ENCODE results near the gene FXN.
"Not testable (repeated sequence)": the region's sequence is repeated elsewhere in the genome, so short reads cannot be mapped to it uniquely, and the experiment has no call there.

The FXN gene

DNA sequence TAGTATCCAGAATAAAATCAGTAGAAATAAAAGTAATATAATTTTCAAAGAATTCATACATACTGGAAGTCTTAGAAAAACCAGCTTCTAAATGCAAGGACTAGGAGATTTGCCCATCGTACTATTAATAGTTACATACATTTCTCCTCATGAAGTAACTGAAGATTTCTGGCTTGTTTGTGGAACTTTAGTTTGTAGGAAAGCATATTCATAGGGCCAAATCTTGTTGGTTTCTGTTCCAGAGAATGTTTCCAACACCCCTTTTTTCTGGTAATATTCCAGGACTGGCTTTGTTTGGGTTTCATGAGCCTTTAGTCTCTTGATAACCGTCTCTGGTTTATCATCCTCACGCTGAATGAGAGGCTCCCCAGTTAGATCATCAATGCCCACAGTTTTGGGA lies 72.2 kb downstream of the FXN start:
- DNase-seq: no peak

- not testable (repeated sequence) for DNase-seq
These were observed 73.2 kb downstream of the FXN start for GRCh38 chr9:69108706-69109105.

DNA sequence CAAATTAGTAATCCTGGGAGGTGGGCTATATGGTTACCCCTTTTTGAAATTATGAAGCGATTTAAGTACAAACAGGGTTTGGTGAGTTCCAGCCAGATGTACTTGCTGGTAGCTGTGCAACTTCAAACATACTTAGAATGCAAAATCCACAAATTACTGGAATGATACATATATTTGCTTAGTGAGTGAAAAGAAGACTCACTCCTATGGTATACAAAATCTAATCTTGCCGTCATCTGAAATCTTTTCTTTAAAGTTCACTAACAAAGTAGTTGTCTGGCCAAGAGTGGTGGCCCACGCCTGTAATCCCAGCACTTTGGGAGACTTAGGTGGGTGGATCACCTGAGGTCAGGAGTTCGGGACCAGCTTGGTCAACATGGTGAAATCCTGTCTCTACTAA lies 73.6 kb downstream of the FXN start:
- DNase-seq: no peak

DNA sequence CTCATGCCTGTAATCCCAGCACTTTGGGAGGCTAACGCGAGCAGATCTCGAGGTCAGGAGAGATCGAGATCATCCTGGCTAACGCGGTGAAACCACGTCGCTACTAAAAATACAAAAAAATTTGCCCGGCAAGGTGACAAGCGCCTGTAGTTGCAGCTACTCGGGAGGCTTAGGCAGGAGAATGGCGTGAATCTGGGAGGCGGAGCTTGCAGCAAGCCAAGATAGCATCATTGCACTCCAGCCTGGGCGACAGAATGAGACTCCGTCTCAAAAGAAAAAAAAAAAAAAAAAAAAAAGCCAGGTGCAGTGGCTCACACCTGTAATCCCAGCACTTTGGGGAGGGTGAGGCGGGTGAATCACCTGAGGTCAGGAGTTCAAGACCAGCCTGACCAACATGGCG lies 77.1 kb downstream of the FXN start:
- not testable (repeated sequence) for DNase-seq

DNA sequence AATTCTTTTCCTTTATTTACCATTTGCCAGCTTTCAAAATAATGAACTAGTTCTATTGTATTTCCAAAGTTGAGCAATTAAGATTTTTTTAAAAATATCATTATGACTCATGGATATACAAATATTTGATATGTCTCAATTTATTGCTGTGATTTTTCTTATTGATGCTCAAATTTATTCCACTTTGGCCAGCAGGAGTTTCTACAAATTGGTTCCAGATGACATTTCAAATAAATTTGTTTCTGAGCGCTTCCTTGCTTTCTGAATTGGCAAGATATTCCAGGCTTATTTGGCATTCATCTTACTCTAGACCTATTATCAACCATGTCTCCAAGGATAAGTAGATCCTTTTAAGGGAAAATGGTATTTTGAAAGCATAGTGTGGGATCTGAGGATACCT lies 80.1 kb downstream of the FXN start:
- DNase-seq: no peak

GRCh38 chr9:69118656-69119055 lies 83.1 kb downstream of the FXN start:
- DNase-seq: no peak

- no peak for DNase-seq
These were observed 85.0 kb downstream of the FXN start for GRCh38 chr9:69120380-69121154.

GRCh38 chr9:69121155-69122081 lies 85.9 kb downstream of the FXN start:
- no peak for DNase-seq

- peak; percentile 21 for DNase-seq
These were observed 86.6 kb downstream of the FXN start for GRCh38 chr9:69122082-69122548.

GRCh38 chr9:69122549-69123141 lies 87.1 kb downstream of the FXN start:
- DNase-seq: no peak

- DNase-seq: no peak
These were observed 95.2 kb downstream of the FXN start for GRCh38 chr9:69130456-69131441.

- DNase-seq: no peak
These were observed 96.1 kb downstream of the FXN start for GRCh38 chr9:69131682-69132081.

- no peak for DNase-seq
These were observed 96.8 kb downstream of the FXN start for GRCh38 chr9:69132361-69132760.

DNA sequence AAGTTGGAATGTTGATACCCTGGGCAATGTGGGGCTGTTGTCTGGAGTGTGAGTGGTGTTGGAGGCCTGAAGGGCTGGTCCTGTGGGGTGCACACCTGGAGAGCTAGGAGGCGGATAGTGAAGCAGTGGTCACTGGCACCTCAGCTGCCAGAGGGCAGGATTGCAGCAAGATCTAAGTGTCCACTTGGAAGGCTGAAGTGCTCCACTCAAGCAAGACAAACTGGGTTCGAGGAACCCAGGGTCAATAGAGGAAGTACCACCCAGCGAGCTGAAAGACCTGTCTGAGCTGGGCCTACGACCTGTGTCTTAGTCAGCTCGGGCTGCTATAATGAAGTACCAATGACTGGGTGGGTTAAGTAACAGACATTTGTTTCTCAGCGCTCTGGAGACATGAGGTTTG lies 98.9 kb downstream of the FXN start:
- no peak for DNase-seq

DNA sequence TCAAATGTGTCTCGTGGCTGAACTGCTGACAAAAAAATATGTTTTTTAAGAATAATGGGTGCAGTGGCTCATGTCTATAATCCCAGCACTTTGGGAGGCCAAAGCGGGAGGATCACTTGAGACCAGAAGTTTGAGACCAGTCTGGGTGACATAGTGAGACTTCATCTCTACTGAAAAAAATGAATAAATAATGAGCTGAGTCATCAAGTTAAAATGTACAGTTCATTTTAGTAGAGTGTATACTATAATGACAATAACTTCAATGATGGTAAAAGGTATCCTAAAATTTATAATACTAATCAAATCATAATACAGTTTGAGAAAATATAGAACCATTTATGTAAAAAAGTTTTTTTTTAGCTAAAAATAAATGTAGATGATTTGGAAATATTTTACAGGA lies 100.6 kb downstream of the FXN start:
- no peak for DNase-seq

DNA sequence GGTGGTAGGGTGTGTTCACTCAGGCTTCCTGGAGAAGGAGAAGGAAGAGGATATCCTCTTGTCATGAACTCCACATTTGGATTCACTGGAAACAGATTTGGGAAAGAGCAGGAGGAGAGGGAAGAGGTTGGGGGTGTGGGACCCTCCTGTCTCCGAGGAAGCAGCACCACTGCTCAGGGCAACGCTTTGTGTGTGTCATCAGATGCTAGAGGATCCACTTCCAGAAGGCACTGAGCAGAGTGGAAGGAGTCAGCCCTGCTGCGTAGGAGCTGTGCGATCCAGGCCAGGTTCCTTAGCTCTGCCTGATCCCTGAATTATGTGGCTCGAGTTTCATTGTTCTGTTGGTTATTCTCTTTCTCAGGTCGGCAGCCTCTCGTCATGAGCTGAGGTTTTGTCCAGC lies 101.2 kb downstream of the FXN start:
- DNase-seq: no peak

GRCh38 chr9:69137311-69137710 lies 101.8 kb downstream of the FXN start:
- DNase-seq: no peak

DNA sequence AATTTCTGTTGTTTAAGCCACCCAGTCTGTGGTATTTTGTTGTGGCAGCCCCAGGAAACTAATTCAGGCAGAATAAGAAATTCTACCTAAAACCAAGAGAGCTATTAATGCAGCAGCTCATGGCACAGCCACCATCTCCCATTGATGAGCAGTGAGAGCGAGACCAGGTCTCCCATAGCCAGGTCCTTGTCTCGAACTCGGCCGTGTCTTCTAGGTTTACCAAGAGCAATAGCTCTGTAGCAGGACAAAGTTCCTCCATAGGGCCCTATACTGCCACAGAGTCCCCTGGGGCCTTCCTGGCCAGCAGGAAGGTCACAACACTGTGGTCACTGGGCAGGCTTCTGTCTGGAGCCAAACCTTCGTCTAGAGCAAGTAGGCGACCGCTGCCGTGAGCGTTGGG lies 104.0 kb downstream of the FXN start:
- DNase-seq: no peak

DNA sequence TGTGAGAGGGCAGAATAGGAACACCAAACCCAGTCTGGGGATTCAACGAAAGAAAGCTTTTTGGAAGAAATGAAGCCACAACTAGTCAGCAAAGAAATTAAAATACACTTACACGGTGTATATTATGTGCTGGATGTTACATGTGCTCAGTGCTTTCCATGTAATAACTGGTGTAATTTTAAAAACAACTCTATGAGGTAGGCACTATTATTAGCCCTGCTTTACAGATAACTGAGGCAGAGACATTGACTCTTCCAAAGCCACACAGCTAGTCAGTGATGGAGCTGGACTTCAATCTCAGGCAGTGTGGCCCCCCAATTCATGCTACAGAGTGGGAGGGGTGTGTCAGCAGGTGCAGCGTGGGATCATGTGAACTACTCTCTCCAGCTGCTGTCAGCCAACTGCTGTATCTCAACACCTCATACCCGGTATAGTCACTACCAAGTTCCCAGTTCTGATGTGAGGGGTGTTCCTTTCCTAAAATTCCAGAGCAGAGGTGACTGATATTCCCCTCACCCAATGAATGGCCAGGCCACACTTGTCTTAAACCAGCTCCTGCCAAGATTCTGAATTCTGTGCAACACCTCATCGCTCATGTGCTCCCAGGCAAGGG lies 104.7 kb downstream of the FXN start:
- DNase-seq: no peak

GRCh38 chr9:69141851-69142250 lies 106.3 kb downstream of the FXN start:
- DNase-seq: no peak

GRCh38 chr9:69143291-69143690 lies 107.7 kb downstream of the FXN start:
- DNase-seq: no peak
